HL-60 (cell line): ENCODE measurements around the gene MARK1.

Experiments
- CTCF ChIP-seq: IDR thresholded peaks from one replicate; pipeline ENCODE4 v1.5.1; 2011; ENCODE audit warnings: low read length, control low read depth, inconsistent platforms; ENCODE audit not compliant: insufficient read depth
- GABPA ChIP-seq: IDR thresholded peaks from 2 replicates; pipeline ENCODE4 v1.6.1; 2012; ENCODE audit warnings: low read depth
- POLR2AphosphoS5 ChIP-seq: IDR thresholded peaks from 2 replicates; pipeline ENCODE4 v1.6.1; 2012; ENCODE audit warnings: low read depth
- REST ChIP-seq: IDR thresholded peaks from 2 replicates; pipeline ENCODE4 v1.6.1; 2012; ENCODE audit warnings: low read depth; ENCODE audit not compliant: insufficient replicate concordance
- SPI1 ChIP-seq: IDR thresholded peaks from 2 replicates; pipeline ENCODE4 v1.6.1; 2012; ENCODE audit warnings: low read depth, mild to moderate bottlenecking, borderline replicate concordance

DNA sequence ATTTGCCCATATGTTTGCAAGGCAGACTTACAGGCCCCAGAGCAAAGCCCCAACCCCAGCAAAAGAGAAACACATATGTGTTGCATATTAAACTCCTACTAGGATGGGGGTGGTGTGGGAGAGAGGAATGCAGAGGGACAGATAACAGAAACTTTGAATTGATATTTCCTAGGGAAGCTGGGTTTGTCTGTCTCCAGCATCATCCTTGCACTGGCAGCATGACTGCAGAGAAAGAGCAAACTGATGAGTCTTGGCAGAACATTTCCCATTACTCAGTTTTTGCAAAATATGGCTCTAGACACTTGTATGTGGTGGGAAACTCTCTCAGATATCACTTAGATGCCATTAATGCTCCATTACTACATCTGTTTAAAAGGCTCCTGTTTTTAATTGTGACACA, 43.8 kb upstream of the MARK1 start:
- TF ChIP-seq POLR2AphosphoS5, result no peak
- no peak for TF ChIP-seq CTCF
- TF ChIP-seq GABPA, result no peak
- no peak for TF ChIP-seq SPI1
- no peak for TF ChIP-seq REST
